Stromal cell of bone marrow (primary cell): ENCODE measurements around the gene SLC5A1.
"Not testable (repeated sequence)": the region's sequence is repeated elsewhere in the genome, so short reads cannot be mapped to it uniquely, and the experiment has no call there.

Experiments used
- DNase-seq: peaks from one replicate; pipeline ENCODE4 v3.0.0-alpha.2; 2012; ENCODE audit warnings: low read depth

SLC5A1 gene

DNA sequence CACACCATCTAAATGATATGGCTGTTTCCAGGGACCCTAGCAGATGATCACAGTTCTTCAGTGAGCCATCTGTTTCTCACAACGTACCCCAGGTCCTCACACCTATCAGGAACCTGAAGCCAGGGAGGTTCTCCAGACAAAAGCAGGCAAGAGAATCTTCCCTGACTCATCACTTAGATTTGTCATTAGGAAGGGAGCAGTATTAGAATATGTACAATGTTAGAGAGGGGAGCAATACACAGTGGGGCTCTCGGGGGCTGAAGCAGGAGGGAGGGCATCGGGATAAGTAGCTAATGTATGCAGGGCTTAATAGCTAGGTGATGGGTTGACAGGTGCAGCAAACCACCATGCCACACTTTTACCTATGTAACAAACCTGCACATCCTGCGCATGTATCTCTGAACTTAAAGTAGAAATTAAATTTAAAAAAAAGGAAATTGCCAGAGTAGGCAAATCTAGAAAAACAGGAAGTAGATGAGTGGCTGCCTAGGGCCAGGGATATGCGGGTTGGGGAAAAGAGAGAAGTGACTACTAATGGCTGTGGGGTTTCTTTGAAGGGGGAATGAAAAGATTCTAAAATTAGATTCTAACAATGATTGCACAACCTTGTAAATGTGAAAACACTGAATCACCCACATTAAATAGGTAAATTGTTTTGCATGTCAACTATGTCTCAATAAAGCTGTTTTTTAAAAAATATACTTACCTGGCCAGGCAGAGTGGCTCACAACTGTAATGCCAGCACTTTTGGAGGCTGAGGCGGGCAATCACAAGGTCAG is 101.6 kb downstream of the SLC5A1 start:
- no peak for DNase-seq

DNA sequence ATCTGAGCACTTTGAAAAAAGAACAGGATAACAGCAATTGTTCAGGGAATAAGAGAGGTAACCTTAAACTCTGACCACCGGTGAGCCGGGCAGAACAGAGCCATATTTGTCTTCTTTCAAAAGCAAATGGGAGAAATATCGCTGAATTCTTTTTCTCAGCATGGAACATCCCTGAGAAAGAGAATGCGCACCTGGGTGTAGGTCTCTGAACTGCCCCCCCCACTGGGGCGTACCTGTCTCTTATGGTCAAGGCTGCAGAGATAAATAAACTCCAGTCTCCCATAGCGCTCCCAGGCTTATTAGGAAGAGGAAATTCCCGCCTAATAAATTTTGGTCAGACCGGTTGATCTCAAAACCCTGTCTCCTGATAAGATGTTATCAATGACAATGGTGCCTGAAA is 104.1 kb downstream of the SLC5A1 start:
- DNase-seq = not testable (repeated sequence)

GRCh38 chr22:32148372-32148771 is 105.3 kb downstream of the SLC5A1 start:
- DNase-seq = not testable (repeated sequence)

DNA sequence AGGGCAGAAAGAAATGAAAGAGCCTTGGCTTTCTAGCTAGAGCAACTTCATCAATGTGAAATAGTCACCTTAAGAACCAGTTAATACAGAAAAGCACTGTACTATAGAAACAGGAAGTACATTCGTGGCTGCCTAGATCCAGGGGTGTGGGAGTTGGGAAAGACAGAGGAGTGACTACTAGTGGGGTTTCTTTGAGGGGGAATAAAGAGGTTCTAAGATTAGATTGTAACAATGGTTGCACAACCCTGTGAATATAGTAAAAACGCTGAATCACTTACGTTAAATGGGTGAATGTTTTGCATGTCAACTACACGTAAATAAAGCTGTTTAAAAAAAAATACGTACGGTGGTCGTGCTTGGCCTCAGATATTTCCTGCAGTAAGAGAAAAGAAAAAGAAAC is 107.6 kb downstream of the SLC5A1 start:
- DNase-seq = not testable (repeated sequence)

DNA sequence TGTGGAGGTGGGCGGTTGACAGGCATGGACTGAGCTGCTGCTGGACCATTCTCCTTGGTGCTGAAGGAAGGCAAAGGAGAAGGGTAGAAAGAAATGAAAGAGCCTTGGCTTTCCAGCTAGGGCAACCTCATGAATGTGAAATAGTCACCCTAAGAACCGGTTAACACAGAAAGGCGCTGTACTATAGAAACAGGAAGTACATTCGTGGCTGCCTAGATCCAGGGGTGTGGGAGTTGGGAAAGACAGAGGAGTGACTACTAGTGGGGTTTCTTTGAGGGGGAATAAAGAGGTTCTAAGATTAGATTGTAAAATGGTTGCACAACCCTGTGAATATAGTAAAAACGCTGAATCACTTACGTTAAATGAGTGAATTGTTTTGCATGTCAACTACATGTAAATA is 108.6 kb downstream of the SLC5A1 start:
- not testable (repeated sequence) for DNase-seq

DNA sequence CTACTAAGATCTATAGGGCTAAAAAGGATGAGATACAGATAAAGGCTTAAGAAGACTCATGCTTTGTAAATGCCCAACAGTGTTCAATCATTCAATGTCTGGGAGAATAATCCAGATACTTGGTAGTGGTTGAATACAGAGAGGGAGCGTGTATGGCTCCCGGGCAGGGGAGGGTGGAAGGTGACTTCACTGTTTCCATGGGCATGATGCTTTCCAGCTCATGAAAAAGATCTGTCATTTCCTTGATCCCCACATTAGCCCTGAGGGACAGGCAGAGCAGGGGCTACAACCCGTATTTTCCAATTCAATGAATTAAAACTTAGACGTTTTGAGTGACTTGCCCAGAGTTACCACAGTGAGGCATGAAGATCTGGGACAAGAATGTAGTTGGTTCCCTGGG is 111.7 kb downstream of the SLC5A1 start:
- not testable (repeated sequence) for DNase-seq

DNA sequence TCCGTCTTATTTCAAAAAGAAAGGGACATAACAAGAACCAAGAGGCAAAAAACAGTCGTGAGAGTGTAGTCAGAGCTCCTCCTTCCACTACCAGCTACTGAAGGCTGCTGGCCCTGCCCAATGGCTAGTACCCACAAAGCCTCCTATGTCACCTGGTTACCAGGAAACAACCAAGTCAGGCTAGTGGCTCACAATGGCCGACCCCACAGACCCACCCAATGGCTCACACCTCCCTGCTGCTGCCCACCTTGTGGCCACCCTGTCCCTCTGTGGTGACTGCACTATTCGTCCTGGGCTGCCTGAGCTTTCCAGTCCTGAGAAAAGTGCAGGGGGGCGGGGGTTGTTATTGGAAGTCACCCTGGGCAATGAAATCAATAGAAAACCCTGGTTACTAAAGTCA is 114.6 kb downstream of the SLC5A1 start:
- DNase-seq = not testable (repeated sequence)

DNA sequence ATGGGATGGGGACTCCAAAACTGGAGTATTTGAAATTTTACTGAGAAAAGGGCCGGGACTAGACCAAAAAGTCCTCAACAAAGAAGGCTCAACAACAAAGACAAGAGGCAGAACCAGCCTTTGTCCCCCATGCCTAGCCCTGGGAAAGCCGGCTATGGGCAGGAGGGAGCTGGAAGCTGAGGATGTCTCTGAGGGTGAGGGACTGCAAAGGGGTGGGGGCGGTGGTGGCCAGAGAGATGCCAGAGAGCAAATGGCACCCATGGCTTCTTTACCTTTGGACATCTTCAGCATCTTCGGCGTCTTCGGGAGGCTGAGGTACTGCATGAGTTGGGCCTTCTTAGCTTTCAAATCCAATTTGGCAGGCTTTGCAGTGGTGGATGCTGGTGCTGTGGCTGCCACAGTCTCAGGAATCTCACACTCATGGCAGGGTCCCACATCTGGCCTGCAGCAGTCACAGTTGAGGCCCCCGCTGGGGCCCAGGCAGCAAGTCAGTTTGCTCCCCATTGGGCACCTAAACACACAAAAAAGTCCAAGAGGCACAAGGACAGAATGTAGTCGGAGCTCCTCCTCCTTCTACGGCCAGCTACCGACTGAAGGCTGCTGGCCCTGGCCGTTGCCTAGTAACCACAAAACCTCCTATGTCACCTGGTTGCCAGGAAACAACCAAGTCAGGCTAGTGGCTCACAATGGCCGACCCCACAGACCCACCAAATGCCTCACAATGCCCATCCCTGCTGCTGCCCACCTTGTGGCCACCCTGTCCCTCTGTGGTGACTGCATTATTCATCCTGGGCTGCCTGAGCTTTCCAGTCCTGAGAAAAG is 115.9 kb downstream of the SLC5A1 start, which contains the start of gene C22orf42:
Gene C22orf42 (minus strand): TSS at position 592 of the 822 bp plus-strand sequence. CDS start 88 bp downstream, at position 504.
- no peak for DNase-seq

DNA sequence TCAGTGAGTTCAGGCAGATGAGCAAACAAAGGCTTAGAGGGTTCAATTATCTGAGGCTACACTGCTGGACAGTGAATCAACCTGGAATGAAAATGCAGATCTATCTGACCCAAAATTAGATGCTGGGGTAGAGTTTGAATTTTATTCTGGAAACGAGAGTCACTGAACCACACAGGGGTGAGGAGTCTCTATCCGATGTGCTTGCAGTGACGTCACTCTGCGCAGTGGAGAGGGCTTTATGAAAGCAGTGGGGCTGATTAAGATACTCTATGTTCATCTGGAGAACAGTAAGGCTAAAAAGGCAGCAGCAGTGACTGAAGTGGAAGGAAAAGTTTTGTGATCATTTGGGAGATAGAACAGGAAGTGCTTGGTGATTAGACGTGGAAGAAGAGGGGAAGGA is 117.3 kb downstream of the SLC5A1 start:
- DNase-seq = not testable (repeated sequence)
